HepG2 (cell line): ENCODE measurements around the gene SKP2. TPM values are rescaled to one million over a fixed set of nuclear protein-coding genes. Genes with fewer than 3 reads are reported as not detected.

Experiments used
- AHR ChIP-seq: IDR thresholded peaks from 2 replicates; pipeline ENCODE4 v1.6.1; 2018; ENCODE audit warnings: missing genetic modification reagents, missing compliant biosample characterization
- GATA4 ChIP-seq: sonication (generic); IDR thresholded peaks from 2 replicates; pipeline ENCODE4 v1.6.1; 2016; ENCODE audit warnings: antibody characterized with exemption, low read depth, borderline replicate concordance
- GLI4 ChIP-seq: sonication (generic); formaldehyde crosslinking; IDR thresholded peaks from 2 replicates; pipeline ENCODE4 v1.5.1; 2020; ENCODE audit warnings: missing genetic modification reagents, mild to moderate bottlenecking, moderate library complexity, borderline replicate concordance
- GPN1 ChIP-seq: sonication (generic); formaldehyde crosslinking; IDR thresholded peaks from 2 replicates; pipeline ENCODE4 v1.5.1; 2020; ENCODE audit warnings: missing genetic modification reagents, borderline replicate concordance
- MIER2 ChIP-seq: IDR thresholded peaks from 2 replicates; pipeline ENCODE4 v1.6.1; 2016; ENCODE audit warnings: missing biosample characterization, missing genetic modification reagents
- NR1H2 ChIP-seq: sonication (generic); formaldehyde crosslinking; IDR thresholded peaks from 2 replicates; pipeline ENCODE4 v1.8.1; 2022; ENCODE audit warnings: low read depth, missing genetic modification reagents, borderline replicate concordance
- PRDM10 ChIP-seq: sonication (generic); formaldehyde crosslinking; IDR thresholded peaks from 2 replicates; pipeline ENCODE4 v1.4.0; 2020; ENCODE audit warnings: low read depth, missing genetic modification reagents
- RCOR2 ChIP-seq: IDR thresholded peaks from 2 replicates; pipeline ENCODE4 v1.6.1; 2016; ENCODE audit warnings: missing biosample characterization, missing genetic modification reagents
- THYN1 ChIP-seq: sonication (generic); formaldehyde crosslinking; IDR thresholded peaks from 2 replicates; pipeline ENCODE4 v1.8.1; 2023; ENCODE audit warnings: low read depth, mild to moderate bottlenecking, moderate library complexity, missing genetic modification reagents, borderline replicate concordance
- ZBTB7B ChIP-seq: sonication (generic); formaldehyde crosslinking; IDR thresholded peaks from 2 replicates; pipeline ENCODE4 v1.4.0; 2020; ENCODE audit warnings: missing genetic modification reagents
- ZNF101 ChIP-seq: sonication (generic); formaldehyde crosslinking; IDR thresholded peaks from 2 replicates; pipeline ENCODE4 v1.4.0; 2020; ENCODE audit warnings: mild to moderate bottlenecking, low read depth, missing genetic modification reagents, borderline replicate concordance
- ZNF180 ChIP-seq: sonication (generic); formaldehyde crosslinking; IDR thresholded peaks from 2 replicates; pipeline ENCODE4 v1.4.0; 2020; ENCODE audit warnings: low read depth, missing genetic modification reagents, borderline replicate concordance
- ZNF329 ChIP-seq: sonication (generic); formaldehyde crosslinking; IDR thresholded peaks from 2 replicates; pipeline ENCODE4 v1.9.0; 2021; ENCODE audit warnings: low read depth, mild to moderate bottlenecking, missing genetic modification reagents
- ZNF431 ChIP-seq: sonication (generic); formaldehyde crosslinking; IDR thresholded peaks from 2 replicates; pipeline ENCODE4 v1.9.0; 2022; ENCODE audit warnings: missing genetic modification reagents, low read depth, mild to moderate bottlenecking, borderline replicate concordance
- ZNF530 ChIP-seq: sonication (generic); formaldehyde crosslinking; IDR thresholded peaks from 2 replicates; pipeline ENCODE4 v1.5.0; 2020; ENCODE audit warnings: low read depth, mild to moderate bottlenecking, missing genetic modification reagents
- ZNF607 ChIP-seq: sonication (generic); formaldehyde crosslinking; IDR thresholded peaks from 2 replicates; pipeline ENCODE4 v1.5.1; 2020; ENCODE audit warnings: missing genetic modification reagents, mild to moderate bottlenecking, borderline replicate concordance
- ZNF639 ChIP-seq: conservative IDR thresholded peaks from 2 replicates; pipeline ENCODE4 v1.6.1; 2018; ENCODE audit warnings: missing genetic modification reagents
- ZNF782 ChIP-seq: sonication (generic); formaldehyde crosslinking; IDR thresholded peaks from 2 replicates; pipeline ENCODE4 v1.4.0; 2020; ENCODE audit warnings: missing genetic modification reagents, mild to moderate bottlenecking, borderline replicate concordance
- ZNF83 ChIP-seq: sonication (generic); formaldehyde crosslinking; IDR thresholded peaks from 2 replicates; pipeline ENCODE4 v1.4.0; 2020; ENCODE audit warnings: missing genetic modification reagents, mild to moderate bottlenecking, borderline replicate concordance
- polyA plus RNA-seq, 8 experiments: library from polyadenylated mRNA; depleted of rRNA in 3 of 8; stranded (reverse) in 7 of 8; unstranded in 1 of 8; fragments of >200 nt; fragmentation: Illumina TruSeq in 4 of 8; extraction: Trizol in 4 of 8; gene quantifications; 2 replicates each; pipeline versions ENCODE4 v1.2.1 to v1.2.3, GENCODE V29; 2011 to 2016; ENCODE audit warnings: low read depth in 4 of 8, missing spikeins in 1 of 8, mixed read lengths in 1 of 8; ENCODE audit not compliant: insufficient read depth in 1 of 8
- total RNA-seq, 5 experiments: library from RNA; depleted of rRNA; stranded (reverse); fragments of >200 nt; fragmentation: Illumina TruSeq; extraction: Trizol; gene quantifications; 2 replicates each; pipeline ENCODE4 v1.2.3, GENCODE V29; 2016; ENCODE audit warnings: low read depth in 1 of 5
- TF ChIP-seq, protein P1 (sequence below): IDR thresholded peaks from 2 replicates; pipeline ENCODE4 v1.6.1; 2016
- TF ChIP-seq, protein P2 (sequence below): sonication (generic); formaldehyde crosslinking; IDR thresholded peaks from 2 replicates; pipeline ENCODE4 v1.4.0; 2020; ENCODE audit warnings: mild to moderate bottlenecking, missing genetic modification reagents

SKP2 gene
- total and polyA plus RNA-seq, 2 of the 13 experiments (the other 11 are each of a cell fraction or from before 2014, with no cell fraction given) = 29.6 to 84.1 TPM

DNA sequence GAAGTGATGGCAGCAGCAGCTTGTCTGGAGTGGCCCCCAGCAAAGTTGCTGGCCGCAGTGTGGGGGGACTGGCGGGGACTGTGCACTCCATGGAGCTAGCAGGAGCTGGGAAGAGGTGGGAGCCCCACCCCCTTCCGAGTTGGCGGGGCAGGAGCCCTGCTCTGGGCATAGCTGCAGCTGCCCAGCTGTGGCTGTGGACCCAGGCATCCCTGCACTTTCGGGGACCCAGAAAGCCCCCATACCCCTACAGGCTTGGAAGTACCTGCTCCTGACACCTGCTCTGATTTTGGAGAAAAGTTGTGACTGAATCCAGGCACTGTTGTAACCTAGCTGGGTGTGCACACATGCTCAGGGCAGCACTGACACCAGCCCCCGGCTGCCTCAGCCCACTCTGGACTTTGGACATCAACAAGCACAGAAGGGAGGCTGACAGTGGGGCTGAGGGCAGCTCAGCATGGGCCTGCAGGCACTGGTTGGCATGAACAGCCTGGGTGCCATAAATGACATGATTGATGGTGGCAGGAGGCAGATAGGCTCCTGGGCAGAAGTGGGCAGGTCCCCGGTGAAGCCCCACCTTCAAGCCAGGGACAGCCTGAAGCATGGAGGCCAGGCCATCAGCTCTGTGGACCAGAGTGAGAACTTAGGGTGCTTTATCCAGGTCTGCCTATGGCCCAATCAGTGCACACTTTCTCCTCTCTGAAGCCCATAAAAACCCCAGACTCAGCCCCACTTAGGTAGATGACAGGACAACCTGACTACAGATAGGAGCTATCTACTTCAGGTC is 12.8 kb upstream of the SKP2 start (continued):
- no peak for TF ChIP-seq ZNF639 (CRISPR knock-in tag)
- 0 out of 2 replicates have a peak, but pooled peaks have one; percentile 19 for TF ChIP-seq RCOR2 (CRISPR knock-in tag)
- TF ChIP-seq ZNF329 (CRISPR knock-in tag) = peak; percentile 80; the same call in 1 of the 2 replicates
- no peak for TF ChIP-seq MIER2 (CRISPR knock-in tag)
- TF ChIP-seq ZNF431 = no peak
- no peak for TF ChIP-seq GPN1
- TF ChIP-seq AHR (CRISPR knock-in tag) = no peak
- TF ChIP-seq NR1H2 = no peak
- no peak; the same call in 1 of the 2 replicates for TF ChIP-seq ZNF782 (CRISPR knock-in tag)
- TF ChIP-seq ZNF607 (CRISPR knock-in tag) = peak; percentile 77; the same call in 1 of the 2 replicates
- TF ChIP-seq, protein P1, sequence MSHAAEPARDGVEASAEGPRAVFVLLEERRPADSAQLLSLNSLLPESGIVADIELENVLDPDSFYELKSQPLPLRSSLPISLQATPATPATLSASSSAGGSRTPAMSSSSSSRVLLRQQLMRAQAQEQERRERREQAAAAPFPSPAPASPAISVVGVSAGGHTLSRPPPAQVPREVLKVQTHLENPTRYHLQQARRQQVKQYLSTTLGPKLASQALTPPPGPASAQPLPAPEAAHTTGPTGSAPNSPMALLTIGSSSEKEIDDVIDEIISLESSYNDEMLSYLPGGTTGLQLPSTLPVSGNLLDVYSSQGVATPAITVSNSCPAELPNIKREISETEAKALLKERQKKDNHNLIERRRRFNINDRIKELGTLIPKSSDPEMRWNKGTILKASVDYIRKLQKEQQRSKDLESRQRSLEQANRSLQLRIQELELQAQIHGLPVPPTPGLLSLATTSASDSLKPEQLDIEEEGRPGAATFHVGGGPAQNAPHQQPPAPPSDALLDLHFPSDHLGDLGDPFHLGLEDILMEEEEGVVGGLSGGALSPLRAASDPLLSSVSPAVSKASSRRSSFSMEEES (CRISPR knock-in tag) = no peak
- TF ChIP-seq ZNF530 (CRISPR knock-in tag) = no peak
- TF ChIP-seq ZNF180 = no peak
- no peak for TF ChIP-seq THYN1
- no peak for TF ChIP-seq ZNF83 (CRISPR knock-in tag)
- TF ChIP-seq PRDM10 (CRISPR knock-in tag) = peak; percentile 28; the same call in 1 of the 2 replicates
- TF ChIP-seq ZNF101 (CRISPR knock-in tag) = no peak
- TF ChIP-seq, protein P2, sequence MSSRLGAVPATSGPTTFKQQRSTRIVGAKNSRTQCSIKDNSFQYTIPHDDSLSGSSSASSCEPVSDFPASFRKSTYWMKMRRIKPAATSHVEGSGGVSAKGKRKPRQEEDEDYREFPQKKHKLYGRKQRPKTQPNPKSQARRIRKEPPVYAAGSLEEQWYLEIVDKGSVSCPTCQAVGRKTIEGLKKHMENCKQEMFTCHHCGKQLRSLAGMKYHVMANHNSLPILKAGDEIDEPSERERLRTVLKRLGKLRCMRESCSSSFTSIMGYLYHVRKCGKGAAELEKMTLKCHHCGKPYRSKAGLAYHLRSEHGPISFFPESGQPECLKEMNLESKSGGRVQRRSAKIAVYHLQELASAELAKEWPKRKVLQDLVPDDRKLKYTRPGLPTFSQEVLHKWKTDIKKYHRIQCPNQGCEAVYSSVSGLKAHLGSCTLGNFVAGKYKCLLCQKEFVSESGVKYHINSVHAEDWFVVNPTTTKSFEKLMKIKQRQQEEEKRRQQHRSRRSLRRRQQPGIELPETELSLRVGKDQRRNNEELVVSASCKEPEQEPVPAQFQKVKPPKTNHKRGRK (CRISPR knock-in tag) = no peak
- no peak for TF ChIP-seq GATA4
- peak; percentile 68 for TF ChIP-seq ZBTB7B (CRISPR knock-in tag)
- TF ChIP-seq GLI4 (CRISPR knock-in tag) = 0 out of 2 replicates have a peak, but pooled peaks have one; percentile 32
